DMS 273 treated with DMSO at 0.1 percent for 48 hours (cell line): ENCODE measurements around the gene HOXA6.

Experiments
- DNase-seq: peaks from one replicate; lab custom pipeline; 2025; lab: John Stamatoyannopoulos, UW

Gene HOXA6

GRCh38 chr7:27149842-27150567 lies 2.4 kb upstream of the HOXA6 start:
- no peak for DNase-seq

GRCh38 chr7:27148756-27149641 lies 1.4 kb upstream of the HOXA6 start:
- no peak for DNase-seq

- no peak for DNase-seq
Observed at GRCh38 chr7:27148031-27148755, 619 bp upstream of the HOXA6 start.

- no peak for DNase-seq
Observed at GRCh38 chr7:27146491-27147198, 929 bp downstream of the HOXA6 start.

- DNase-seq, result no peak
Observed at GRCh38 chr7:27145914-27146412, 1.6 kb downstream of the HOXA6 start.

- DNase-seq, result no peak
Observed at GRCh38 chr7:27145165-27145913, 2.2 kb downstream of the HOXA6 start.

GRCh38 chr7:27144781-27145164 lies 2.8 kb downstream of the HOXA6 start:
- no peak for DNase-seq

GRCh38 chr7:27143950-27144780 lies 3.4 kb downstream of the HOXA6 start:
- no peak for DNase-seq

GRCh38 chr7:27143023-27143949 lies 4.3 kb downstream of the HOXA6 start, which contains the start of gene HOXA5:
Gene HOXA5 (minus strand): TSS chr7:27143681. CDS start chr7:27143607, 74 bp downstream.
- peak; percentile 89 for DNase-seq

GRCh38 chr7:27142580-27143022 lies 5.0 kb downstream of the HOXA6 start:
- DNase-seq, result no peak

GRCh38 chr7:27141923-27142579 lies 5.5 kb downstream of the HOXA6 start:
- no peak for DNase-seq

- DNase-seq, result no peak
Observed at GRCh38 chr7:27141137-27141922, 6.2 kb downstream of the HOXA6 start.

GRCh38 chr7:27140126-27140857 lies 7.3 kb downstream of the HOXA6 start:
- no peak for DNase-seq

- DNase-seq, result no peak
Observed at GRCh38 chr7:27139334-27140125, 8.0 kb downstream of the HOXA6 start.

GRCh38 chr7:27138985-27139333 lies 8.6 kb downstream of the HOXA6 start:
- DNase-seq, result no peak

- DNase-seq, result no peak
Observed at GRCh38 chr7:27138472-27138871, 9.1 kb downstream of the HOXA6 start.
